GM06990 (cell line): Measurements from ENCODE around the gene PALLD.
"Not testable (repeated sequence)": the region's sequence is repeated elsewhere in the genome, so short reads cannot be mapped to it uniquely, and the experiment has no call there.

Source experiments
- DNase-seq: peaks from one replicate; pipeline ENCODE4 v3.0.0-alpha.2; 2011; ENCODE audit not compliant: insufficient read length; ENCODE audit errors: extremely low read depth
- H3K27me3 ChIP-seq: replicated peaks from 2 replicates; pipeline ENCODE4 v1.6.0; 2011; ENCODE audit warnings: low read length; ENCODE audit not compliant: control insufficient read depth, insufficient read depth
- H3K36me3 ChIP-seq: 2 replicates; pipeline ENCODE4 v1.5.1; 2011; ENCODE audit warnings: low read length; ENCODE audit not compliant: control insufficient read depth, insufficient read depth
- H3K4me3 ChIP-seq: replicated peaks from 2 replicates; pipeline ENCODE4 v1.5.1; 2011; ENCODE audit warnings: low read depth, mild to moderate bottlenecking, control low read depth, low read length
- TF ChIP-seq, protein P1 (sequence below): IDR thresholded peaks from 2 replicates; pipeline ENCODE4 v1.5.1; 2011; ENCODE audit warnings: low read length, control low read depth, mild to moderate bottlenecking, inconsistent platforms; ENCODE audit not compliant: insufficient read depth, poor library complexity, severe bottlenecking

The PALLD gene

DNA sequence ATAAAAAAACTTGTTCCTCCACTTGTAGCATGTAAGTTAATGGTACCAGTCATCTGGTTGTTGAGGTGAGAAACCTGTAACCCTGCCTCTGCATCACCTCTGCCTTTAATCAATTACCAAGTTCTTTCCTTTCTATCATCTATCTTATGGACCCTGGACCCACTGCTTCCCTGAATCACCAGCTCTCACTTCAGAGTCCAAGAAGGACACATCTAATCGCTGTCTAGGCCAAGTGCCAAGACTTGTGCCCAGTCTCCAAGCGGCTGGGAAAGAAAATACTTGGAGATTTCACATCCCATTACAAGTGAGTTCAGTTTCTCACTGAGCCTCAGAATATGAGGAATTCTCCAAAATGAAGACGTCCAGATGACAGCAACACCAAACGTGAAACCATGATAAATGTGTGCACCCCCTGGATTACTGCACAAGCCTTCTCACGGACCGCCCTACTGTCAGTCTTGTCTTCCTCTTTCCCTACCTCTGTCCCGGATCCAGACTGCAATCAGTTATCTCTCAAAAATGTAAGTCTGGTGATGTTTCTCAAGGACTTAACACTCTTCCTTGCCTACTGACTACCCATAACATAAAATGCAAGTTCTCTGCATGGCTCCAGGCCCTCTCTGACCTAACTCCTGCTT is 10.4 kb downstream of the PALLD start:
- TF ChIP-seq, protein P1, sequence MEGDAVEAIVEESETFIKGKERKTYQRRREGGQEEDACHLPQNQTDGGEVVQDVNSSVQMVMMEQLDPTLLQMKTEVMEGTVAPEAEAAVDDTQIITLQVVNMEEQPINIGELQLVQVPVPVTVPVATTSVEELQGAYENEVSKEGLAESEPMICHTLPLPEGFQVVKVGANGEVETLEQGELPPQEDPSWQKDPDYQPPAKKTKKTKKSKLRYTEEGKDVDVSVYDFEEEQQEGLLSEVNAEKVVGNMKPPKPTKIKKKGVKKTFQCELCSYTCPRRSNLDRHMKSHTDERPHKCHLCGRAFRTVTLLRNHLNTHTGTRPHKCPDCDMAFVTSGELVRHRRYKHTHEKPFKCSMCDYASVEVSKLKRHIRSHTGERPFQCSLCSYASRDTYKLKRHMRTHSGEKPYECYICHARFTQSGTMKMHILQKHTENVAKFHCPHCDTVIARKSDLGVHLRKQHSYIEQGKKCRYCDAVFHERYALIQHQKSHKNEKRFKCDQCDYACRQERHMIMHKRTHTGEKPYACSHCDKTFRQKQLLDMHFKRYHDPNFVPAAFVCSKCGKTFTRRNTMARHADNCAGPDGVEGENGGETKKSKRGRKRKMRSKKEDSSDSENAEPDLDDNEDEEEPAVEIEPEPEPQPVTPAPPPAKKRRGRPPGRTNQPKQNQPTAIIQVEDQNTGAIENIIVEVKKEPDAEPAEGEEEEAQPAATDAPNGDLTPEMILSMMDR: no peak
- Histone ChIP-seq H3K27me3 (no peaks in the 10 kb centered on the region), H3K4me3 (no peak overlapping the region), H3K36me3 (no peaks in the 10 kb centered on the region)
- DNase-seq: no peak

DNA sequence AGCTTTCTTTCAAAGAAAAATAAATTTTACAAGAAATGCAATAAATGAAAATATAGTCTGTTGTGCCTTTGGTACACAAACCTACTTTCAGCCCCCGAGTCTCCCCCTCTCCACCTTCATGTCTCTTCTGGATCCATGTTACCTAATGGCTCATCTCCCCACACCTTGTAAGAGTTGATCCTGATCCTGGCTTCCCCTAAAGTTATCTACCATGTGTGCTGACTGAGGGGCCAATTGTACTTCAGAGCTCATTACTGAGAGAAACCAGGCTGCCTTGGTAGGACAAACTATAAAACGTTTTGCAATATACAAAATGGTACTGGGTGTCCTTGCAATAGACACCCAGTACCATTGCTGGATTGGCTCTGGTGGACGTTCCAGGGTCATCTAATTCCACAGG is 11.8 kb downstream of the PALLD start:
- no peaks in the 10 kb centered on the region for H3K27me3 ChIP-seq
- no peak for DNase-seq

DNA sequence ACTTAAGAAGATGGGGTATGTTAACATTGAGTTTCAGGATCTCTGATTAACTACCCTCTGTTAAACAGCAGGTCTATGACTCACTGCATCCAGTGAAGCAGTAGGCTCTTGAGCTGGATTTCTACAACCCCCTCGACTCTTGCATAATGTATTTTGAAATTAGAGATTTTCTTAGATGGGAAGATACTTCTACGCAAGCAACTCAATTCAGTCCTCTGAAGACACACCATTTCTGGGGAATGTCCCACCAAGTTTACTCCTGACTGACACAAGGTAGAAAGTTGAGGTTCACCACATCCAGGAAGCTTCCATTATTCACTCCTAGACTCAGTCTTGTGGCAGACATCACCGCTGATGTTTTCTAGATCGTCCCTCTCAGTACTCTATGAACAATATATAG is 12.9 kb downstream of the PALLD start:
- Histone ChIP-seq H3K4me3 (no peak overlapping the region), H3K36me3 (no peaks in the 10 kb centered on the region), H3K27me3 (no peaks in the 10 kb centered on the region)
- DNase-seq: no peak
- TF ChIP-seq, protein P1: no peak

More for the DNA sequence above, 11.8 kb downstream of the PALLD start:
- TF ChIP-seq, protein P1: no peak
- no peak overlapping the region for H3K4me3 ChIP-seq
- no peaks in the 10 kb centered on the region for H3K36me3 ChIP-seq

DNA sequence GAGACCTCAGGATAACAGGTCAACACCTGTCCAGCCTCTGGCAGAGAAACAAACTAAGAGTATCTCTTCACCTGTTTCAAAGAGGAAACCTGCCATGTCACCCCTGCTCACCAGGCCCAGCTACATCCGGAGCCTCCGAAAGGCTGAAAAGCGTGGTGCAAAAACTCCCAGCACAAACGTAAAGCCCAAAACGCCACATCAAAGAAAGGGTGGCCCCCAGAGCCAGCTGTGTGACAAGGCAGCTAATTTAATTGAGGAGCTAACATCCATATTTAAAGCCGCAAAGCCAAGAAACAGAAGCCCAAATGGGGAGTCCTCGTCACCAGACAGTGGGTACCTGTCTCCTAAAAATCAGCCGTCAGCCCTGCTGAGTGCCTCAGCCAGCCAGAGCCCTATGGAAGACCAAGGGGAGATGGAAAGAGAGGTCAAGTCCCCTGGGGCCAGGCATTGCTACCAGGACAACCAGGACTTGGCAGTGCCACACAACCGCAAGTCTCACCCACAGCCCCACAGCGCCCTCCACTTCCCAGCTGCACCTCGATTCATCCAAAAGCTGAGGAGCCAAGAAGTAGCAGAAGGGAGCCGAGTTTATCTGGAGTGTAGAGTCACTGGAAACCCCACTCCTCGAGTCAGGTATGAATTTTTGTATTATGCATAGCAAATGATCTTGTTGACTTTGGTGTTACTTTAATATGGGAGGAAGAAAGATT is 15.1 kb downstream of the PALLD start:
- H3K36me3 ChIP-seq: no peaks in the 10 kb centered on the region
- no peak overlapping the region for H3K4me3 ChIP-seq
- no peaks in the 10 kb centered on the region for H3K27me3 ChIP-seq
- DNase-seq: no peak
- TF ChIP-seq, protein P1: no peak

DNA sequence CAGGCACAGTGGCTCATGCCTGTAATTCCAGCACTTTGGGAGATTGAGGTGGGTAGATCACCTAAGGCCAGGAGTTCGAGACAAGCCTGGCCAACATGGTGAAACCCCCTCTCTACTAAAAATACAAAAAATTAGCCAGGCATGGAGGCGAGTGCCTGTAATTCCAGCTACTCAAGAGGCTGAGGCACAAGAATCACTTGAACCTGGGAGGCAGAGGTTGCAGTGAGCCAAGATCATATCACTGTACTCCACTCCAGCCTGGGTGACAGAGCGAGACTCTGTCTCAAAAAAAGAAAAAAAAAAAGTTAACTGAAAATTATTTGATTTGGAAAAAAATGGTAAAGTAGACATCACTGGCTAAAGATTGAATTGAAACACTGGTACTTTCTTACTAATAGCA is 17.0 kb downstream of the PALLD start:
- not testable (repeated sequence) for DNase-seq, H3K4me3 ChIP-seq, H3K36me3 ChIP-seq, H3K27me3 ChIP-seq

DNA sequence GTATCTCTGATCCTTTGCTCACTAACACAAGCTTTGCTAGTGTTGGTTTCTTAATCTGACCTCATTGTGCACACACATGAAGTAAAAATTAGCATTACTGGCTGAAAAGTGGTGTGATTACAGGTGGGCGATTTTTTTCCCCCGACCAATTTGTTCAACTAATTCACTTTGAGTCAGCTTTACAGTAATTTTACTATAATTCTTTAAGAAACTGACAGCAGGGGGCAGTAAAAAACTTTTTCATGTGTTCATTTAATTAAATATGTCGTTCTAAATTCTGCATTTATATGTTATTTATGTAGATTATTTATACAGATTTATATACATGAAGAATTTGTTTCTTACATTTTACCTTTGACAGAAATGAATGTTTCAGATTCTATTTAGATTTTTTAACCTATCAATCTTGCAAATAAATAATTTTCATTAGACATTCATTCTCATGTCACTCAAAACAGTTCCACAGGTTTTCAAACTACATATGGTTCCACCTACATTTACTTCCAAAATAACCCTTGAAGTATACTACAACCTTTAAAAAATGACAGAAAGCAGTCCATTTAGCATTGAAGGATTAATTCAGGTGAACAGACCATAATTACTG is 17.5 kb downstream of the PALLD start:
- TF ChIP-seq, protein P1: peak; percentile 36
- Histone ChIP-seq H3K36me3 (no peaks in the 10 kb centered on the region), H3K4me3 (no peak overlapping the region), H3K27me3 (no peaks in the 10 kb centered on the region)
- DNase-seq: no peak
